Nephron progenitor cell (in vitro differentiated cells): Measurements from ENCODE around the gene CDK3.

ENCODE experiments used
- DNase-seq: peaks from one replicate; pipeline ENCODE4 v3.0.0; 2021
- H3K27ac Mint-ChIP-seq: 2 replicates; pipeline ENCODE4 v1.8.0; 2021; ENCODE audit warnings: mild to moderate bottlenecking, moderate library complexity, mixed read lengths
- H3K27me3 Mint-ChIP-seq: 2 replicates; pipeline ENCODE4 v1.8.0; 2021; ENCODE audit warnings: mild to moderate bottlenecking, low read depth, mixed read lengths; ENCODE audit not compliant: poor library complexity
- H3K36me3 Mint-ChIP-seq: 2 replicates; pipeline ENCODE4 v1.8.0; 2021; ENCODE audit warnings: low read depth, mixed read lengths
- H3K4me1 Mint-ChIP-seq: 2 replicates; pipeline ENCODE4 v1.8.0; 2021; ENCODE audit warnings: mixed read lengths
- H3K4me3 Mint-ChIP-seq: 2 replicates; pipeline ENCODE4 v1.8.0; 2021; ENCODE audit warnings: mild to moderate bottlenecking, moderate library complexity, mixed read lengths
- H3K9me3 Mint-ChIP-seq: 2 replicates; pipeline ENCODE4 v1.8.0; 2021; ENCODE audit warnings: mild to moderate bottlenecking, moderate library complexity, mixed read lengths
- TF ChIP-seq, protein P1 (sequence below): fragments of 200-600 bp; sonication (generic); IDR thresholded peaks from 2 replicates; pipeline ENCODE4 v1.5.0; 2021; ENCODE audit warnings: antibody characterized with exemption

Gene CDK3

DNA sequence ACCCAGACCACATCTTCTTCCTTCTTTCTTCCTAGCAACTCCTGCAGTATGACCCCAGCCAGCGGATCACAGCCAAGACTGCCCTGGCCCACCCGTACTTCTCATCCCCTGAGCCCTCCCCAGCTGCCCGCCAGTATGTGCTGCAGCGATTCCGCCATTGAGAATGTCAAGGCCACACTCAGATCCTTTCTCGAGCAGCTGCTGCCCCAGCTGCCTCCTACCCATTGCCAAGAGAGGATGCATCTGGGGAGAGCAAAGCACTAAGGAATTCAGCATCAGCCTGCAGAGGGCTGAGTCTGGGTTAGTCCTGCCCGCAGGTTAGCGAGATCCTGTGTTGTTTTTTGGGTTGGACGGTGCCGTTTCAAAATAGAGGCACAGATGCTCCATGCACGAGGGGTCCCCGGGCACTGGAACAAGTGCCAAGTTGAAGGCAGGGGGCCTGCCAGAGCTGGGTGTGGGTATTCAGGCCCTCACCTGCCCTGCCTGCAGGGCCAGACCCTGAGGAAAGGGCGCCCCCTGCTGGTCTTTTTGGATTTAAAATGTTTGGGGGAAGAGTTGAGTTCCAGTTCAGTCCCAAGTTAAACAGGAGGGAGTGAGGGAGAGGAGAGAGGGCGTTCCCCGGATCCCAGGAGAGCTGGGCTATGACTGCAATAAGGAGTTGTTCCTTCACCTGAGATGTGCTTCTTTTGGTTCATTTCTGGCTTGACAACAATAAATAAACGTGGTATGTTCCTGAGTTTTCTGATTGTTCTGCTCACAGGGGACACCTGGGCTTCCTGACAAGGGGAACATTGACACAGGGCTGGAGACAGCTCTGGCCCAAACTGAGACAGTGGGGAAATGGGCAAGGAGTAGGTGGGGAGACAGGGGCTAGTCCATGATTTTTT lies 4.9 kb downstream of the CDK3 start:
- H3K4me3 Mint-ChIP-seq, result no peak overlapping the region
- H3K27ac Mint-ChIP-seq, result peak overlapping the region; percentile 12
- peaks cover 8% of the 10 kb centered on the region for H3K36me3 Mint-ChIP-seq
- peaks cover 16% of the 10 kb centered on the region for H3K4me1 Mint-ChIP-seq
- TF ChIP-seq, protein P1, sequence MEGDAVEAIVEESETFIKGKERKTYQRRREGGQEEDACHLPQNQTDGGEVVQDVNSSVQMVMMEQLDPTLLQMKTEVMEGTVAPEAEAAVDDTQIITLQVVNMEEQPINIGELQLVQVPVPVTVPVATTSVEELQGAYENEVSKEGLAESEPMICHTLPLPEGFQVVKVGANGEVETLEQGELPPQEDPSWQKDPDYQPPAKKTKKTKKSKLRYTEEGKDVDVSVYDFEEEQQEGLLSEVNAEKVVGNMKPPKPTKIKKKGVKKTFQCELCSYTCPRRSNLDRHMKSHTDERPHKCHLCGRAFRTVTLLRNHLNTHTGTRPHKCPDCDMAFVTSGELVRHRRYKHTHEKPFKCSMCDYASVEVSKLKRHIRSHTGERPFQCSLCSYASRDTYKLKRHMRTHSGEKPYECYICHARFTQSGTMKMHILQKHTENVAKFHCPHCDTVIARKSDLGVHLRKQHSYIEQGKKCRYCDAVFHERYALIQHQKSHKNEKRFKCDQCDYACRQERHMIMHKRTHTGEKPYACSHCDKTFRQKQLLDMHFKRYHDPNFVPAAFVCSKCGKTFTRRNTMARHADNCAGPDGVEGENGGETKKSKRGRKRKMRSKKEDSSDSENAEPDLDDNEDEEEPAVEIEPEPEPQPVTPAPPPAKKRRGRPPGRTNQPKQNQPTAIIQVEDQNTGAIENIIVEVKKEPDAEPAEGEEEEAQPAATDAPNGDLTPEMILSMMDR, result peak; percentile 72
- peak; percentile 86 for DNase-seq
- no peaks in the 10 kb centered on the region for H3K9me3 Mint-ChIP-seq
- H3K27me3 Mint-ChIP-seq, result no peaks in the 10 kb centered on the region

DNA sequence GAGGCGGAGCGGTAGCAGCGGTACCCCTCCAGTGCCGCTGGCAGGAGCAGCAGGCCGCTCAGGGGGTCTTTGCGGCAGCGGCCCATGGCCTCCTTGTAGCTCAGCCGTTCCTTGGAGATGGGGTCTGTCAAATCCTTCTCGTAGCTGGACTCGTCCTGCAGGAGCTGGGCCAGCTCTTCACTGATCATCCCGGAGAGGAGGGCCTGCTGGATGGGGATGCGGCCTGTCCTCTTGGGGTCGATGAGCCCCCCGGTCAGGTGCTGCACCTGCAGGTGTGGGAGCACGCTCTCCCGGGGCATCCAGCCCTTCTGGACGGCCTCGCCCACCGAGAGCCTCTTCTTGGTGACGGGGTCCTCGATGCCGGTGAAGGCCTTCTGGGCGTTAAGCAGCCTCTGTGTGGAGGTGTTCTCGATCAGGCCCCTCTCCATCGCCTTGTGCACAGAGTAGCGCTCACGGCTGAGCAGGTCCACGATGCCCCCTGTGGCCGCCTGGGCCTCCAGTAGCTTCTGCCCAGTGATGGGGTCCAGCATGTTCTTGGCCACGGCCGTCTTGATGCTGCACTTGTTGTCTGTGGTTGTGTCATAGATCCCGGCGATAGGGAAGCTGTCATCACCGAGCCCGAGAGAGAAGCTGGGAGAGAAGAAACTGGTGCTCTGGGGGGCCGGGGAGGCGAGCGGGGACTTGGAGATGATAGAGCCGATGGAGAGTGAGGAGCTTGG lies 6.6 kb downstream of the CDK3 start:
- Mint-ChIP-seq H3K9me3 (no peaks in the 10 kb centered on the region), H3K27me3 (no peaks in the 10 kb centered on the region), H3K4me3 (no peak overlapping the region), H3K27ac (no peak overlapping the region), H3K4me1 (peaks cover 16% of the 10 kb centered on the region), H3K36me3 (peaks cover 8% of the 10 kb centered on the region)
- no peak for DNase-seq
- TF ChIP-seq, protein P1, result no peak

DNA sequence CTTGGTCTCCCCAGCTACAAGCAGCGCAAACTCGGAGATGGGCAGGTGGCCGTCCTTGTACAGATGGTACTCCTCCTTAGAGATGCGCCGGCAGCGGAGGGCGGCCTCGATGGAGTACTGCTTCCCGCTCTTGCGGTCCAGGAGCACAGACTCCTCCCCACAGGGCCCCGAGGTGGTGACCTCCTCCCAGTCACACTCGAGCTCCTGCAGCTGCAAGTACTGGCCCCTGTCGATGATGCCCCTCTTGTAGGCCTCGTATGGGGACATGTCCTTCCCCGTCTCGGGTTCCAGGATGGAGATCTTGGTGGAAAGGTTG lies 7.2 kb downstream of the CDK3 start:
- DNase-seq, result no peak

DNA sequence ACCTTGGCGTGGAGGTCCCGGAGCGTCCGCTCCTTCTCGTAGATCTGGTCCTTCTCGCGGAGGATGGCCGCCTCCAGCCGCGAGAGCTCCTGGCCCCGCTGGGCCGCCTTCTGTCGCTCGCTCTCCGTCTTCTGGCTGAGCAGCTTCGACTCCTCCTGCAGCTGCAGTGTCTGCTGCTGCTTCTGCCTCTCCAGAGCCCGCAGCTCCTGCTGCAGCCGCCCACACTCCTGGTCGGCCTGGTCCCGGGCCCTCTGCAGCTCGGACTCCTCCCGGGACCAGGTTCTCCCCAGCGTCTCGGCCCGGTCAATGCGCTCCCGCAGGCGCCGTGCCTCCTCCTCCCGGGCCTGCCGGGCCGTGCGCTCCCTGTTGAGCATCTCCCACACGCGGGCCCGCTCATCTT lies 7.6 kb downstream of the CDK3 start:
- Mint-ChIP-seq H3K9me3 (no peaks in the 10 kb centered on the region), H3K36me3 (peaks cover 8% of the 10 kb centered on the region), H3K4me1 (peaks cover 16% of the 10 kb centered on the region), H3K4me3 (no peak overlapping the region), H3K27me3 (peaks cover 5% of the 10 kb centered on the region), H3K27ac (no peak overlapping the region)
- no peak for DNase-seq
- TF ChIP-seq, protein P1, result no peak

More for the DNA sequence above, 7.2 kb downstream of the CDK3 start:
- TF ChIP-seq, protein P1, result no peak
- Mint-ChIP-seq H3K4me3 (no peak overlapping the region), H3K4me1 (peaks cover 16% of the 10 kb centered on the region), H3K27me3 (peaks cover 1% of the 10 kb centered on the region), H3K36me3 (peaks cover 8% of the 10 kb centered on the region), H3K9me3 (no peaks in the 10 kb centered on the region), H3K27ac (no peak overlapping the region)

DNA sequence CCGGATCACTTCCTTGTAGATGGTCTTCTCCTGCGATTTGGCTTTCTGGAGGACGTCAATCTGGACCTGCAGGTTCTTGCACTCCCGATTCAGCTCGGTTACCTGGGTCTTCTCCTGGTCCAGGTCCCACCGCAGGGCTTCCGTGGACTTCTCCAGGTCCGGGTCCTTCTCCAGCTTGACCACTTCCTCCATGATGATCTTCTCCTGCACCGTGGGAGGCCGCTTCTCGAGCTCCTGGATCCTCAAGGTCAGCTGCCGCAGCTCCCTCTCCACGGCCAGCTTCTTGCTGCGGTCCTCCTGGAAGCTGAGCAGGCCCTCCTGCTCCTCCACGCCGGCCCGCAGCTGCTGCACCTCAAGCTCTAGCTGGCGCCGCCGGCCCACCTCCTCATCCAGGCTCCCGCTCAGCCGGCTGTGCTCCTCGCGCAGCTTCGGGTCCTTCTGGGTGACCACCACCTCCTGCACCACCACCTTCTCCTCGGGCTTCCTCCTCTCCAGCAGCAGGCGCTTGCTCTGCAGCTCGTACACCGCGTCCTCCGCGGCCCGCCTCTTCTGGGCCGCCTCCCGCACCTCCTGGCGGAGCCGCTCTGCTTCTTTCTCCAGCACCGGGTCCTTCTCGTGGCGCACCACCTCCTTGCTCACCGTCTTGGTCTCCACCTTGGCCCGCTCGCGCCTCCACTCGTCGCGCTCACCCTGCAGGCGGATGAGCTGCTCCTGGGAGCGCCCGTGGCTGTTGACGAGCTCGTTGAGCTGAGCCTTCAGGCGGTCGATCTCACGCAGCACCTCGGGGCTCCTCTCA lies 8.2 kb downstream of the CDK3 start:
- H3K4me1 Mint-ChIP-seq, result peaks cover 23% of the 10 kb centered on the region
- H3K36me3 Mint-ChIP-seq, result peaks cover 8% of the 10 kb centered on the region
- TF ChIP-seq, protein P1, result no peak
- H3K27me3 Mint-ChIP-seq, result peaks cover 8% of the 10 kb centered on the region
- no peak for DNase-seq
- H3K27ac Mint-ChIP-seq, result no peak overlapping the region
- no peaks in the 10 kb centered on the region for H3K9me3 Mint-ChIP-seq
- no peak overlapping the region for H3K4me3 Mint-ChIP-seq
